Muscle of leg (tissue), 16 donors: Measurements from ENCODE around the gene REM2. TPM values are rescaled to one million over a fixed set of nuclear protein-coding genes. Genes with fewer than 3 reads are reported as not detected.

Source experiments
- DNase-seq: peaks from one replicate; pipeline ENCODE4 v3.0.0; 2013
- H3K27ac ChIP-seq: one replicate; pipeline ENCODE4 v1.5.1; 2013; ENCODE audit warnings: mild to moderate bottlenecking, low read length, control low read depth
- H3K27me3 ChIP-seq: one replicate; pipeline ENCODE4 v1.6.1; 2013; ENCODE audit warnings: low read length; ENCODE audit not compliant: control insufficient read depth, insufficient read depth
- H3K36me3 ChIP-seq: one replicate; pipeline ENCODE4 v1.6.1; 2013; ENCODE audit warnings: low read length; ENCODE audit not compliant: control insufficient read depth, insufficient read depth
- H3K4me1 ChIP-seq: one replicate; pipeline ENCODE4 v1.6.1; 2013; ENCODE audit warnings: low read length; ENCODE audit not compliant: control insufficient read depth, insufficient read depth
- H3K4me3 ChIP-seq: one replicate; pipeline ENCODE4 v1.5.1; 2013; ENCODE audit warnings: low read length, control low read depth
- H3K9me3 ChIP-seq: replicated peaks from 2 replicates; pipeline ENCODE4 v1.6.1; 2013; ENCODE audit warnings: low read depth, low read length; ENCODE audit not compliant: control insufficient read depth
- WGBS: methylation state at CpG from one replicate; pipeline ENCODE4 v1.1.5; 2013; ENCODE audit warnings: missing lambda C conversion rate; ENCODE audit not compliant: insufficient coverage; 5-methylcytosine and 5-hydroxymethylcytosine counted together
- long read RNA-seq, 11 donors: transcript quantifications; one replicate each; lab custom pipeline, GENCODE V29; 2026
- polyA plus RNA-seq, 8 donors: library from polyadenylated mRNA; unstranded; fragments of 120-200 nt; gene quantifications; one replicate each; pipeline versions ENCODE4 v1.2.1 to v1.2.3, GENCODE V29; 2013; ENCODE audit warnings: inconsistent platforms in 1 of 8, low replicate concordance in 1 of 8; ENCODE audit not compliant: insufficient read length in 8 of 8, insufficient read depth in 1 of 8
- total RNA-seq: library from RNA; stranded (reverse); fragments of 120-200 nt; gene quantifications from one replicate; pipeline ENCODE4 v1.2.4, GENCODE V29; 2013

Gene REM2
- total RNA-seq (0.13 TPM), polyA plus RNA-seq (under 1 TPM in 7 of 8 donors, not detected in 1; 0.15 to 0.32 (median 0.19) TPM)
- long read RNA-seq, donor 1 = 0 reads
- long read RNA-seq, donor 2 = 0 reads
- long read RNA-seq, donor 3 = 0 reads
- long read RNA-seq, donor 4 = 0 reads
- long read RNA-seq, donor 5 = 0 reads
- long read RNA-seq, donor 6 = 0 reads
- long read RNA-seq, donor 7 = 0 reads
- long read RNA-seq, donor 8 = 0 reads
- long read RNA-seq, donor 9 = 0 reads
- long read RNA-seq, donor 10 = 0 reads
- long read RNA-seq, donor 11 = 0 reads

DNA sequence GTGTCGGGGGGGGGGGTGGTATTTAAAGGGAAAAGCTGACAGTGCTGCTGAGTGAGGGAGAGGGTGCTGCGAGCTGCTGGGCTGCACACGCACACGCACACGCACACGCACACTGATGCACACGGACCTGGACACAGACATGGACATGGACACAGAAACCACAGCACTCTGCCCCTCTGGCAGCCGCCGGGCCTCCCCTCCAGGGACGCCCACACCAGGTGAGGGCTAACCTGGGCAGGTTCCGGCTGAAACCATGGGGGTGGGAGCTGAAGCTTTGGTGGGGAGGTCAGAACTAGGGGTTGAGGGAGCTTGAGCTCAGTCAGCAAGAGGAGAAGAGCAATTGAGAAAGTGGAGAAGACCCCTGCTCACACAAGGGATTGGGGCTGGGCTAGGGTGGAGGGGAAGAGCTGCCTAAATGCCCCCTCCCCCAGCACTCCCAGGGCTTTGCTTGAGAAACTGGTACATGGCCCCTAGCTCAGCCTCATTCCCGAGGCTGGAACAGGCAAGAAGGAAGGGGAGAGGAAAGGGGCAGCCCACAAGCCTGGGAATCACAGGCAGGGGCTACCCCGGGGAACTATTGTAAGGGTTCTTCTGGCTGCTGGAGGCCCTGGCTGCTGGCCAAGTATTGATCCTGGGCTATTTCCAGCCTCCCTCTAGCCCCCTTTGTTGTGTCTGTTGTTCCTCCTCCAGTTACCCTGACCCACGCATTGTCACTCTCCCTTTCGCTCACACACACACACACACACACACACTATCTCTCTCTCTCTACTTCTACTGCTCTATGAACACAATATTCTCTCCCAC, at the start of gene REM2:
Gene REM2 (plus strand): TSS at position 50 of the 804 bp plus-strand sequence. CDS start 66 bp downstream, at position 116.
- no peak within 1 kb of the TSS for H3K27ac ChIP-seq
- no peak for DNase-seq
- peaks cover 3% of the 10 kb centered on the region for H3K36me3 ChIP-seq
- H3K4me1 ChIP-seq = peaks cover 41% of the 10 kb centered on the region
- H3K4me3 ChIP-seq = no peak within 1 kb of the TSS
- no peaks in the 10 kb centered on the region for H3K9me3 ChIP-seq
- peaks cover 15% of the 10 kb centered on the region for H3K27me3 ChIP-seq
- WGBS = 25% methylated on average over 8 of the region's 15 CpGs

DNA sequence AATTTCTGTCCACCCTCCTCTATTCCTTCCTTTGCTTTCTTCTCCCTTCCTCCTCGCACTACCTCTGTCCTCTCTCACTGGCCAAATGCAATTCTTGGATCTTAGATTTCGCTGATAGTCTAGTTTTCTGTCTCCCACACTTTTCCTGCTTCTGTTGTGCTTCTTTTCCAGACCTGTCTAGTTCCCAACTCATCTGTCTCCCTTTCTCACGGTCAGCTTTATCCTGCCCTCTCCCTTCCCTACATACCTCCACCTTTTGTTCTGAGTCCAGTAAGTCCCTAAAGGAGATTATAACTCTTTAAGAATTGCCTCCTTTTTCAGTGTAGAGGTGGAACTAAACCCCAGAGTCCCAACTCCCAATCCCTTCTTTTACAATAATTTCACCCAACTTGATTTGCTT, 47.5 kb upstream of the REM2 start:
- Histone ChIP-seq H3K4me1 (peaks cover 22% of the 10 kb centered on the region), H3K27me3 (no peaks in the 10 kb centered on the region), H3K27ac (peak overlapping the region; percentile 88), H3K36me3 (peaks cover 31% of the 10 kb centered on the region), H3K9me3 (no peaks in the 10 kb centered on the region), H3K4me3 (no peak overlapping the region)
- no peak for DNase-seq
- WGBS = 72% methylated on average over 2 of the region's 3 CpGs

- DNase-seq = peak; percentile 97
- 0% methylated on average over 42 of the region's 46 CpGs for WGBS
- Histone ChIP-seq H3K9me3 (no peaks in the 10 kb centered on the region), H3K36me3 (peaks cover 39% of the 10 kb centered on the region), H3K4me1 (peaks cover 22% of the 10 kb centered on the region), H3K4me3 (peak within 1 kb of the TSS; percentile 84), H3K27me3 (no peaks in the 10 kb centered on the region), H3K27ac (peak within 1 kb of the TSS; percentile 88)
Measured at GRCh38 chr14:22836301-22837113, 46.5 kb upstream of the REM2 start, which contains the start of gene MMP14. MMP14 (plus strand) TSS chr14:22836585; CDS start chr14:22836818, 233 bp downstream.

- H3K4me3 ChIP-seq = peak overlapping the region; percentile 84
- no peaks in the 10 kb centered on the region for H3K27me3 ChIP-seq
- H3K9me3 ChIP-seq = no peaks in the 10 kb centered on the region
- under 1% methylated on average over 41 of the region's 57 CpGs for WGBS
- H3K27ac ChIP-seq = peak overlapping the region; percentile 88
- peaks cover 43% of the 10 kb centered on the region for H3K36me3 ChIP-seq
- peak; percentile 81 for DNase-seq
- H3K4me1 ChIP-seq = peaks cover 22% of the 10 kb centered on the region
Measured at GRCh38 chr14:22837114-22837749, 45.8 kb upstream of the REM2 start.

DNA sequence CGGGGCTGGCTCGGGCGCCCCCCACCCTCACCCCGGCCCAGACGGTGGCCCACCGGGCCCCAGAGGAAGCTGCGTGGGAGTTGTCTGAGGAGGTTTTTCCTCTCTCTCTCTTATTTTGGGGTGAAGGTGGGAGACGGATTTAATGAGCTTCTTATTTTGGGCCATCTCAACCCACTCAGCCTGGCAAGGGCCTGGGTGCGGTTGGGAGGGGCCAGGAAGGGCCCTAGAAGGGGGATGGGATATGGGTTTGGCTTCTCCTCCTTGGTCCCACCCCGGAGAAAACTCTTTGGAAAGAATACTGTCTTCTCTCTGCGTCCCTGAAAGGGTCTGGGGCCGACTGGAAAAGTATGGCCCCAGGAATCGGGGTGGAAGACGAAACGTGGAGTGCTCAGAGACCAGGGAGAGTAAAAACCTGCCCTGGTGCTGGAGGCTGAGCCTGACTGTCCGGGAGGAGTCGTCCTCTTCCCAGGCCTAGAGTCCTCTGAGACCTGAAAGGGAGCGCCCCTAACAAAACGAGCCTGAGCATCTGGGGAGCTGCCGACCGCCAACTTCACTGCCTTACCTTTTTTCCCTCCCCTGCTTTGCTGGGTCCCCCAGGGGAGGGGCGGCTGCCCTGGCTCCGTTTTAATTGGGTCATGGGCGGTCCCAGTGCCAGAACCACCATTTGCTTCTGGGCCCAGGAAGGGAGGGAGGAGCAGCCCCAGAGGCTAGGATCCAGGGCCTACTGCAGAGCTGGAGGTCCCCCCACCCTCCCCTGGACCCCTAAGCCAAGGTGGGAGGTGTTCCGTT, 45.1 kb upstream of the REM2 start:
- Histone ChIP-seq H3K4me3 (peak overlapping the region; percentile 84), H3K36me3 (peaks cover 50% of the 10 kb centered on the region), H3K27me3 (no peaks in the 10 kb centered on the region), H3K27ac (peak overlapping the region; percentile 88), H3K9me3 (no peaks in the 10 kb centered on the region), H3K4me1 (peaks cover 22% of the 10 kb centered on the region)
- peak; percentile 69 for DNase-seq
- 9% methylated on average over 10 of the region's 25 CpGs for WGBS

- no CpG with 5 or more reads among the region's 6 CpGs for WGBS
- Histone ChIP-seq H3K4me1 (peaks cover 22% of the 10 kb centered on the region), H3K36me3 (peaks cover 52% of the 10 kb centered on the region), H3K27me3 (no peaks in the 10 kb centered on the region), H3K27ac (peak overlapping the region; percentile 88), H3K9me3 (no peaks in the 10 kb centered on the region), H3K4me3 (peak overlapping the region; percentile 84)
- peak; percentile 62 for DNase-seq
Measured at GRCh38 chr14:22838631-22839041, 44.4 kb upstream of the REM2 start.

DNA sequence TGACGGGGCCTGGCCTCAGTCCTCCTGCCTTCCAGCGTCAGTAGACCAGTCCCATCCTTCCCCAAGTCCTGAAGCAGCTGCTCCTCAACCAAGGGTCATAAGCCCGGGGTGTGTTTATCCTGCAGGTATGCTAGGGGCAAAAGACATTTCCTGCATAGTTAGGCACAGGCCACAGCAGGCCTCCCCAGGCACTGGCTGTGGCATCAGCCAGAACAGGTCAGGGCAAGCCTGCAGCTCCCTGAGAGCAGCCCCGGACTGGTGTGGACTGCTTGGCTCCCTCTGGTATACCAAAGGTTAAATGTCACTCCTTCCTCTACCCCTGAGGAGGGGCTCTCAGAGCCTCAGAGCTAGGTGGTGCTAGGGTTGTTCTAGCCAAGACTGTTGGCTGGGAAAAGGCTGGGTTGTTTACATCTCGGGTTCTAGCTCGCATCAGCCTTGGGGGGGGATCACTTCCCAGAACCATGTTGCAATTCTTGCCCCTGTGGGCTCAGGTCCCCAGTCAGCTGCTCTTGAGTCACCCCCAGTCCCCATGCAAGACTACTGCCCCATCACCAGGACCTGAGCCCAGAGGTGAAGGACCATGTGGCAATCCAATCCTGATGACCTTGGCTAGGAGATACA, 43.8 kb upstream of the REM2 start:
- Histone ChIP-seq H3K4me1 (peaks cover 22% of the 10 kb centered on the region), H3K27ac (no peak overlapping the region), H3K36me3 (peaks cover 49% of the 10 kb centered on the region), H3K4me3 (peak overlapping the region; percentile 84), H3K27me3 (no peaks in the 10 kb centered on the region), H3K9me3 (no peaks in the 10 kb centered on the region)
- WGBS = 42% methylated on average over 3 of the region's 6 CpGs
- no peak for DNase-seq

DNA sequence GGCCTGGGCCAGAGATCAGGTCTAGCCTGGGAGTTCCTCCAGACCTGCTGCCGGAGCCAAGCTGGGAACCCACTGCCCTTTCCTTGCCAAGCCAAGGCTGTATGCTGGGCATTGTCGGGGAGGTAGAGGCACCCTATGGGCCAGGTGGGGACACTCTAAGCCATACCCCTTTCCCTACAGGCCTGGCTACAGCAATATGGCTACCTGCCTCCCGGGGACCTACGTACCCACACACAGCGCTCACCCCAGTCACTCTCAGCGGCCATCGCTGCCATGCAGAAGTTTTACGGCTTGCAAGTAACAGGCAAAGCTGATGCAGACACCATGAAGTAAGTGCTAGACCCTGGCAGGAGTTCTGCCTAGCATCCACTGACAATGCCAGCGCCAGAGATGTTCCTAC, 41.7 kb upstream of the REM2 start:
- Histone ChIP-seq H3K27me3 (no peaks in the 10 kb centered on the region), H3K36me3 (peaks cover 61% of the 10 kb centered on the region), H3K4me3 (no peak overlapping the region), H3K27ac (no peak overlapping the region), H3K4me1 (peaks cover 29% of the 10 kb centered on the region), H3K9me3 (no peaks in the 10 kb centered on the region)
- DNase-seq = no peak
- 92% methylated on average over 7 of the region's 9 CpGs for WGBS

DNA sequence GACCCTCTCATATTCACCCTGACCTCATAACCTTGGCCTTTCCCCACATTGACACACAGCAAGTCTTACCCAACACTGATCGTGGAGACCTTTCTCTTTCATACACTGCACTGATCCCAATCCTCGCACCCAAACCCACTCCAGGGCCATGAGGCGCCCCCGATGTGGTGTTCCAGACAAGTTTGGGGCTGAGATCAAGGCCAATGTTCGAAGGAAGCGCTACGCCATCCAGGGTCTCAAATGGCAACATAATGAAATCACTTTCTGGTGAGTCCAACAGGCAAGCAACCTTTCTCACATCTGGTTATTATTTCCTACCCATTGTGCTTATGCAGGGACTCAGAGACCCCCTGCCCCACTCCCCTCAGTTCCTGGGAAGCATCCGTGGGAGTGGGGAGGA, 41.3 kb upstream of the REM2 start:
- H3K27ac ChIP-seq = no peak overlapping the region
- no peaks in the 10 kb centered on the region for H3K9me3 ChIP-seq
- peaks cover 34% of the 10 kb centered on the region for H3K4me1 ChIP-seq
- WGBS = 97% methylated on average over 6 of the region's 8 CpGs
- peaks cover 66% of the 10 kb centered on the region for H3K36me3 ChIP-seq
- DNase-seq = no peak
- H3K27me3 ChIP-seq = no peaks in the 10 kb centered on the region
- H3K4me3 ChIP-seq = no peak overlapping the region
